K562 (cell line): ENCODE data around the gene SALL3. TPM values are rescaled to one million over a fixed set of nuclear protein-coding genes. Genes with fewer than 3 reads are reported as not detected.

ENCODE experiments used
- ATF7 ChIP-seq: fragments of 450-650 bp; IDR thresholded peaks from 2 replicates; pipeline ENCODE4 v1.7.1; 2014; ENCODE audit warnings: mild to moderate bottlenecking, moderate library complexity
- CTCF ChIP-seq, 3 experiments: IDR thresholded peaks in 2 of 3; conservative IDR thresholded peaks in 1 of 3; 2 replicates each; pipeline ENCODE4 v1.5.1; 2011 to 2012; ENCODE audit warnings: low read length in 3 of 3, mild to moderate bottlenecking in 3 of 3, control low read depth in 2 of 3, improper control_type of control experiment in 1 of 3, inconsistent platforms in 1 of 3, low read depth in 1 of 3, mixed read lengths in 1 of 3, moderate library complexity in 1 of 3; ENCODE audit not compliant: insufficient read depth in 2 of 3
- HLTF ChIP-seq: fragments of 450-650 bp; IDR thresholded peaks from 2 replicates; pipeline ENCODE4 v1.6.1; 2016
- NR2C1 ChIP-seq, 2 experiments: fragments of 450-650 bp; IDR thresholded peaks; 2 replicates each; pipeline ENCODE4 v1.6.1; 2017; ENCODE audit warnings: mild to moderate bottlenecking in 2 of 2, antibody characterized with exemption in 1 of 2, inconsistent platforms in 1 of 2, missing compliant biosample characterization in 1 of 2, missing genetic modification characterization in 1 of 2
- PTBP1 ChIP-seq: fragments of 200-400 bp; formaldehyde crosslinking; IDR thresholded peaks from 2 replicates; pipeline ENCODE4 v1.6.1; 2017; ENCODE audit warnings: low read depth, low read length
- SREBF2 ChIP-seq: sonication (generic); formaldehyde crosslinking; IDR thresholded peaks from 2 replicates; pipeline ENCODE4 v1.4.0; 2020; ENCODE audit warnings: mild to moderate bottlenecking, missing genetic modification reagents
- SRSF9 ChIP-seq: fragments of 200-400 bp; formaldehyde crosslinking; IDR thresholded peaks from 2 replicates; pipeline ENCODE4 v1.6.1; 2017; ENCODE audit warnings: low read depth, low read length, borderline replicate concordance
- TEAD4 ChIP-seq, 2 experiments: sonication (generic) in 1 of 2; formaldehyde crosslinking in 1 of 2; IDR thresholded peaks; 2 replicates each; pipeline versions ENCODE4 v1.6.1 to v1.8.0; 2012 to 2022; ENCODE audit warnings: borderline replicate concordance in 1 of 2, inconsistent platforms in 1 of 2, low read length in 1 of 2, mild to moderate bottlenecking in 1 of 2, missing genetic modification reagents in 1 of 2
- ZNF584 ChIP-seq: fragments of 200-800 bp; sonication (Bioruptor generic); IDR thresholded peaks from 2 replicates; pipeline ENCODE4 v1.6.1; 2016; ENCODE audit warnings: low read depth, mild to moderate bottlenecking, missing genetic modification characterization, missing compliant biosample characterization
- ZNF655 ChIP-seq: fragments of 250-450 bp; sonication (Bioruptor Pico); IDR thresholded peaks from 2 replicates; pipeline ENCODE4 v1.5.0; 2021
- polyA plus RNA-seq, 8 experiments: library from polyadenylated mRNA; depleted of rRNA in 4 of 8; stranded (reverse) in 5 of 8; unstranded in 3 of 8; fragments of >200 nt; fragmentation: Nextera tagmentation in 2 of 8; fragmentation: Illumina TruSeq in 1 of 8; extraction: Ambion mirVana in 2 of 8; extraction: Trizol in 1 of 8; gene quantifications; 2 replicates each; pipeline versions ENCODE4 v1.2.1 to v1.2.3, GENCODE V29; 2011 to 2014; ENCODE audit warnings: inconsistent platforms in 1 of 8, missing spikeins in 1 of 8
- total RNA-seq, 7 experiments: library from RNA; depleted of rRNA in 6 of 7; stranded (reverse); fragments of >200 nt in 6 of 7; fragmentation: Illumina TruSeq in 2 of 7; extraction: Trizol in 2 of 7; gene quantifications; 2 replicates each; pipeline versions ENCODE4 v1.2.1 to v1.2.3, GENCODE V29; 2011 to 2021; ENCODE audit warnings: low replicate concordance in 1 of 7

Gene SALL3
- total and polyA plus RNA-seq, 9 of the 15 experiments (the other 6 are each of a cell fraction or from before 2014, with no cell fraction given) = not detected

- TF ChIP-seq TEAD4 (IDR thresholded peaks at IDR 0.05; ENCODE audit: low read length) (no peak), TEAD4 (CRISPR knock-in tag; IDR thresholded peaks at IDR 0.05; ENCODE audit: borderline replicate concordance) (no peak), SRSF9 (no peak), SREBF2 (no peak), PTBP1 (no peak), NR2C1 (IDR thresholded peaks at IDR 0.05) (no peak), NR2C1 (tag; IDR thresholded peaks at IDR 0.05) (no peak), CTCF (IDR thresholded peaks at IDR 0.05 in 2 of 3, conservative IDR thresholded peaks at IDR 0.05 in 1 of 3; ENCODE audit: insufficient read depth in 2 of 3, low read depth in 1 of 3, low read length in 3 of 3) (no peak), ZNF655 (CRISPR knock-in tag) (no peak), HLTF (no peak), ATF7 (no peak), ZNF584 (no peak)
Observed at GRCh38 chr18:78935406-78935805, 44.2 kb upstream of the SALL3 start (continued).
